ENCODE results near the gene ADGRV1.

- TF ChIP-seq CTCF (conservative IDR thresholded peaks at IDR 0.05; ENCODE audit: low read length) = no peak
- no peak for TF ChIP-seq EZH2phosphoT487 (IDR thresholded peaks at IDR 0.05; ENCODE audit: borderline replicate concordance, low read depth, low read length)
Observed at GRCh38 chr5:90882448-90882847, 323.9 kb downstream of the ADGRV1 start.
